GM21360 (cell line): ENCODE results near the gene SMIM28.
"Not testable (repeated sequence)": the region's sequence is repeated elsewhere in the genome, so short reads cannot be mapped to it uniquely, and the experiment has no call there.

Source experiments
- ATAC-seq: cut with Tn5 transposase; IDR thresholded peaks from one replicate; pipeline ENCODE4 v1.9.1; 2021; ENCODE audit warnings: mild to moderate bottlenecking, moderate library complexity; ENCODE audit not compliant: unreplicated experiment

Gene SMIM28

DNA sequence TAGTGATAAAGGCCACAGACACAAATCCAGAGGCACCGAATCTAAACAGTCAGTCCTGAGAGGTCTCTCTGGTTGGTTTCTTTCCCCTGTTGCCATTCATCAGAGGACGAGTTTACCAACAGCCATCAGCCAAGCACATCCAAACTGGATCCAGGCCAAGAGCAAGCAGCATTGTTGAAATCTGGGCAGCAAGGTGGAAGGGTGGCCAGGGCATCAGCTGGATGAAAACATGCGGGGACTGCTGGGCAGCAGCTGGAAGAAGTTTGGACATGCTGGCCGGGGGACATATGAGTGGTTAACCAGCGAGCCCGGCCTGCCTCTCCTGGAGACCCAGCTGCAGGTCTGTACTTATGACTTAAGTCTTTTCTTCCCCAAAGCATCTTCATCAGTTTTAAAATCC is at the start of gene SMIM28:
SMIM28 (plus strand) TSS at position 62 of the 400 bp plus-strand sequence; CDS start at position 230, 168 bp downstream.
- no peak for ATAC-seq

DNA sequence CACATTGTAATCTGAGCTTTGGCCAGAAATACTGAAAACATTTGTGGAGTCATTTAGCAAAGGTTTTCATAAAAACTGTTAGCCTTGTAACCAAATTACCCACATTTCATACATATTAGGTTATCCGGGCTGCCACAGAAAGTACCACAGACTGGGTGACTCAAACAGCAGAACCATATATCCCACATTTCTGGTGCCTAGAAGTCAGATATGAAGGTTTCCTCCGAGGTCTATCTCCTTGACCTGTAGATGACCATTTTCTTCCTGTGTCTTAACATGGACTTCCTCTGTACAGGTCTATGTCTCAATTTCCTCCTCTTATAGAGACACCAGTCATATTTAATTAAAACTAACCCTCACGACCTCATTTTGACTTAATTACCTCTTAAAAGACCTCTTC is 49.5 kb upstream of the SMIM28 start:
- ATAC-seq, result no peak

DNA sequence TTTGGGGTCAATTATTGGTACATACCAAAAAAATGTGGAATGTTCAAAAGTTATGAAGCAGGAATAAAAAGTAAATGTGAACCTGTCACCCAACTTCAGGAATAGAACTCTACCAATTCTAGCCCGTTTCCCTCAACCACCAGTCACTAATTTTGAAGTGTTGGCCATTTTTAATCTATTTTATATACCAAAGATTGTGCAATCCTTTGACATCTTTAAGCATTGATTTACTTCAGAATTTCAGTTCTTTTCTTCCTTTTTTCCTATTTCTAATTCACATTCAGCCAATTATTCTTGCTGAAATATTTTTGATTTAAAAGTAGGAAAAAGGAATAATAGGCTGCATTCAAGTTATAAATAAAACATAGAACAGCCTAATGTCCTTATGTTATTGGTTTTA is 46.9 kb upstream of the SMIM28 start:
- no peak for ATAC-seq

DNA sequence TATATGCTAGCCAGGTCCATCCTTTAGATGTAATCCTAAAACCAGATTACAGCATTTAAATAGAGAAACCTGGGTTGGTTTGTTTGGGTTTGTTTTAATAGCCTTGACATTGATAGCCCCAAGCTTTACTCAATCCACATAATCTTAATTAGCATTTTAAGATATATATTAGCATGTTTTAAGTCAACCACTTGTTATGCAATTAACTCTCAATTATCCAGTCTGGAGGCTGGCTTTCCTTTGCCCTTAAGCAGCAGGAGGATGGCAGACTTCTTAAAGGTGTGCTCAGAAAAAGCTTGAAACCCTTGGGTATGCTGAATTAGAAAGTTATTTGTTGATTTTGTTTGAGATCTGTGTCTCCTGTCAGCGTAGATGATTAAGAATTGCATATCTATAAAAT is 46.3 kb upstream of the SMIM28 start:
- no peak for ATAC-seq

DNA sequence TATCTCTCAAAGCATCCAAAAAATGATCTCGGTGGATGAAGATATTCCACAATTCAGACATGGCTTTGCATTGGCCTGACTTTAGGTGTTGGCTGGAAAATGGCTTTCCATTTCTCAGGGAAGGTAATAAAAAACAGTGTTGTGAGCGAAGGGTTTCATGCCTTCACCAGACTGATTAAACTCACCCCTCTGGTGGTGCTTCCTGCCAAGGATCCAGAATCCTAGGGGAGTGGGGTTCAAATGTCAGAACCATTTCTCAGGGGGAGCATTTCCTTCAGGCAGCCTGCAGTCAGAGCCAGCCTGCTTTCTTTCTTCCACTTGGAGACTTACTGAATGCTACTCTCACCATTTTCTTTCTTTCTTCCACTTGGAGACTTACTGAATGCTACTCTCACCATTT is 45.7 kb upstream of the SMIM28 start:
- ATAC-seq, result no peak

DNA sequence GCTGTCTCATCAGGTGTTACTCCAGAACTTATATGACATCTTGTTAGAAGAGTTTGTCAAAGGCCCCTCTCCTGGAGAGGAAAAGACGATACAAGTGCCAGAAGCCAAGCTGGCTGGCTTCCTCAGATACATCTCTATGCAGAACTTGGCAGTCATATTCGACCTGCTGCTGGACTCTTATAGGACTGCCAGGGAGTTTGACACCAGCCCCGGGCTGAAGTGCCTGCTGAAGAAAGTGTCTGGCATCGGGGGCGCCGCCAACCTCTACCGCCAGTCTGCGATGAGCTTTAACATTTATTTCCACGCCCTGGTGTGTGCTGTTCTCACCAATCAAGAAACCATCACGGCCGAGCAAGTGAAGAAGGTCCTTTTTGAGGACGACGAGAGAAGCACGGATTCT is 43.7 kb upstream of the SMIM28 start:
- no peak for ATAC-seq

GRCh38 chr6:138334963-138335362 is 42.7 kb upstream of the SMIM28 start:
- no peak for ATAC-seq

GRCh38 chr6:138336221-138336620 is 41.5 kb upstream of the SMIM28 start:
- ATAC-seq, result no peak

DNA sequence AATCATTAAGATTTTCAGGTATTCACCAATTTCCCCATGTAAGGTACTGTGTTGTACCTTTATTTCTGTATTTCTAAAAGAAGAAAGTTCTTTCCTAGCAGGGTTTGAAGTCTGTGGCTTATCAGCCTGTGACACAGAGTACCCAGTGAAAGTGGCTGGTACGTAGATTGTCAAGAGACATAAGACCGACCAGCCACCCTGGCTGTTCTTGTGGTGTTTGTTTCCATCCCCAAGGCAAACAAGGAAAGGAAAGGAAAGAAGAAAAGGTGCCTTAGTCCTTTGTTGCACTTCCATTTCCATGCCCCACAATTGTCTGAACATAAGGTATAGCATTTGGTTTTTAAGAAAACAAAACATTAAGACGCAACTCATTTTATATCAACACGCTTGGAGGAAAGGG is 40.6 kb upstream of the SMIM28 start:
- no peak for ATAC-seq

DNA sequence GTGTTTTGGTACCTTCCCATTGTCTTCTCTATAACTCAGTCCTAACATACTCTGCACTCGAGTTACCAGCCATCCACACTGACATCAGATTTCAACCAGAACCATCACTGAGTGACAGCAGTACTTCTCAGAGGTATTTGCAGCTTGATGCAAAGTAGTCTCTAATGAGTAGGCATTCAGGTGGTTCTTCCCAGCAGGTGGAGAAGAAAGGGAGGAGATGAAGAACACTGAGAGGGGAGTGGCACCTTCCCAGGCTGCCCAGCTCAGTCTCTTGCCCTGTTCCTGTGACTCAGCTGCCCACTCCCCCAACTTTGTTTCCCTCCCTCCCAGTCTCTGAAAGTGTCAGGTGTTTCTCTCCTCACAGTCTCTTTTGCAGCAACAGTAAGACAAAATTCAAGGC is 38.7 kb upstream of the SMIM28 start:
- no peak for ATAC-seq

DNA sequence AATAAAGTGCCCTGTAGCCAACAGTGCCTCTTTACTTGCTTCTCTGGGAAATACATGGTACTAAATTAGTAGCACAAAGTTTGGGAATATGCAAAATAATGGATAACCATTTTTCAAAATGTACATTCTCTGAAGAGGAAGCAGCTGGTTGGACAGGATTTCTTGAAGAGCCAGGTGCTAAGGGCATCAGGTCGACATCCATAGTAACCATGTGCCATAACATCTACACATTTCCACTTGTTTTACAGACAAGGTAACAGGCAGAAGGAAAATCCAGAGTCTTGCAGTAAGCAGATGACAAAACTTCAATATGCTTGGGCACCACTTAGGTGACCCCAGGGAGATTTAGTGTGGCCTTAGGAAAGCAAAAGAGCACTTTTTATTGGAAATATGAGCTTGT is 36.5 kb upstream of the SMIM28 start:
- no peak for ATAC-seq

DNA sequence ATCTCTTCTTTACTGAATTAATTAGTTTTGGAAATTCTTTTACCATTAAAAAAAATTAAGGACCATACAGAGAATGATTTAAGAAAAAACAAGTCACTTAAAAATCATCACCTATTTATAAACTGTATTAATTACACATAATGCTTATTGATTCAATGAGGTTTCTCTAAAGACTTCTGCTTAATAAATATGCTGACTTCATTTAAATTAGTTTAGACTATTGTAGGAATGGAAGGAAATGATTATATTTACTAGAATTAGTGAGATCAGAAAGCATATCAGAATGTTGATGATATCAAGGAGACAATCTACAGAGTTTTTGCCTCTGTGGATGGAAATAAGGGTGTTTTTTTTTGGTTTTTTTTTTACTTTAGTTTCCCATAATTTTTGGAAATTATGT is 34.6 kb upstream of the SMIM28 start:
- no peak for ATAC-seq

- ATAC-seq, result no peak
Measured at GRCh38 chr6:138345565-138346285, 32.0 kb upstream of the SMIM28 start.

DNA sequence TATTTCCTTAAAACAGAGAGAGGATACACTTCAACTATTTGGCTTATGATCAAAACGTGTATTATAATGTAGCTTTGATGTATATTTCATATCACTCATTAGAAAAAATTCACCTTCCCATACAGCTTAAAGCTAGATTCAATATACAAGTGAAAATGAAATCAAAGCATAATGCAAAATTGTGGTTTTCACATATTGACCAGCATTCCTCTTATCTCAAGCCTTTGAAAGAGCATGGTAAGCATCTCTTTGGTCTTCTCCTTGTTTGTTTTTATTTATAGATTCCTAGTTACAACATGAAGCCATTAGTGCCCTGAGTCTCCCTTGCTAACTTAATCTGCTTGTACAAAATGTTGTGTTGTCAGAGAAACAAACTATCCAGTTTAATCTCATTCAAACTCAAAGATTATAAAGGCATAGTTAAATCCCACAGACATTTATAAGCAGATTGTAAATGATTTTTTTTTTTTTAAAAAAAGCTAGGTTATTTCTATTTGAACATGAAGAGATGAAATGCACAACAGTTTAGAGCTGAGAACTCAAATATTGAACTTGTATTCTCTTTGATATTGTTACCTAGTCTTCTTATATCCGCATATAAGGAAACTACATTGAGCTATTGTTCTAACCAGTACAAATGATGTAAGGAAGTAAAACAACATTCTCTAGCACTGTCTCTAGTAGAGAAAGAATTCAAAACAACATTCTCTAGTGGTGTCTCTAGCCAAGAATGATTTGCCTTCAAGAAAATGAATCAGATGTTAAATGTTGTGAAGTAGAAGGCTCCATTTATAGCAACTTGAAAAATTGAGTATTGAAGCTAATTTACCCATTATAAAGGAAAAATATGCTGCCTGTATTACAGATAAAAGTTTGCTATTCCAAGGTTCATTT is 31.2 kb upstream of the SMIM28 start:
- no peak for ATAC-seq

- ATAC-seq, result no peak
Measured at GRCh38 chr6:138347864-138348263, 29.8 kb upstream of the SMIM28 start.

DNA sequence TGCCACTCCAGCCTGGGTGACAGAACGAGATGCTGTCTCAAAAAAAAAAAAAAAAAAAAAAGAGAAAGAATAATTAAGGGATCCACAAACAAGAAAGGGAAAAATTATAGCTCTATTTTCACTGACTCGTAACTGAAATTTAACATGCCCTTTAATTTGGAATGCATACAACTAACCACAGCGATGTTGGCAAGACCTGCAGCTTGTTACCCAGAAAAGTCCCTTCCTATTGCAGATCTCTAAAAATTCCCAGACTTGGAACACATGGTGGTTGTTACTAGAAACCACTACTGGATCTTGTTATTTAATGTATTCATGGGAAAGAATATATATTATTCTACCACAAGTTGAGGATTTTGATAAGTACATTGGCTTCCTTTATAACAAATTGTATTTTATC is 27.8 kb upstream of the SMIM28 start:
- ATAC-seq, result no peak

DNA sequence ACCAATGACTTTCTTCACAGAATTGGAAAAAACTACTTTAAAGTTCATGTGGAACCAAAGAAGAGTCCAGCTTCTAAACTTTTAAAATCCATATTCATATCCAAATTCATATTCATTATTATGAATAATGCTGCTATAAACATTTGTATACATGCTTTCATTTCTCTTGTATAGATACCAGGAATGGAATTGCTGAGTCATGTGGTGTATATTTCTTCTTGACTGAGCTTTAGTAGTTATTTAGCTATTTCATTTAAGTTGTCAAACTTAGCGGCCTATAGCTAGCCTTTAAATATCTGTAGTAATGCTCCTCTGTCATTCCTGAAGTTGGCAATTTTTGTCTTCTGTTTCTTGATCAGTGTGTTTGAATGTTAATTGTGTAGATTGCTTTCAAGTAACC is 19.8 kb upstream of the SMIM28 start:
- ATAC-seq, result no peak

DNA sequence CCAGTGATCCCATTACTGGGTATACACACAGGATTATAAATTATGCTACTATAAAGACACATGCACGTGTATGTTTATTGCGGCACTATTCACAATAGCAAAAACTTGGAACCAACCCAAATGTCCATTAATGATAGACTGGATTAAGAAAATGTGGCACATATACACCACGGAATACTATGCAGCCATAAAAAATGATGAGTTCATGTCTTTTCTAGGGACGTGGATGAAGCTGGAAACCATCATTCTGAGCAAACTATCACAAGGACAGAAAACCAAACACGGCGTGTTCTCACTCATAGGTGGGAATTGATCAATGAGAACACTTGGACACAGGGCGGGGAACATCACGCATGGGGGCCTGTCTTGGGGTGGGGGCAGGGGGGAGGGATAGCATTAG is 9.0 kb upstream of the SMIM28 start:
- not testable (repeated sequence) for ATAC-seq

- ATAC-seq, result no peak
Measured at GRCh38 chr6:138370631-138371451, 6.9 kb upstream of the SMIM28 start.

- ATAC-seq, result no peak
Measured at GRCh38 chr6:138371452-138371711, 6.3 kb upstream of the SMIM28 start.

- no peak for ATAC-seq
Measured at GRCh38 chr6:138371720-138372119, 6.0 kb upstream of the SMIM28 start.
